NT2/D1 (cell line): Measurements from ENCODE around the gene MBOAT1.

ENCODE experiments used
- SUZ12 ChIP-seq: IDR thresholded peaks from 2 replicates; pipeline ENCODE4 v1.6.1; 2011; ENCODE audit not compliant: insufficient read length, insufficient read depth; ENCODE audit errors: extremely low read depth
- YY1 ChIP-seq: IDR thresholded peaks from 2 replicates; pipeline ENCODE4 v1.6.1; 2011; ENCODE audit not compliant: insufficient read length, insufficient read depth
- ZNF274 ChIP-seq: IDR thresholded peaks from 2 replicates; pipeline ENCODE4 v1.6.1; 2011; ENCODE audit warnings: mild to moderate bottlenecking, low read depth, low read length

- TF ChIP-seq ZNF274 (no peak), SUZ12 (no peak), YY1 (no peak)
Measured at GRCh38 chr6:20113649-20114224, 98.5 kb downstream of the MBOAT1 start.
